AG09319 (cell line): ENCODE results near the gene RHOH.

ENCODE experiments used
- DNase-seq: peaks from one replicate; pipeline ENCODE4 v3.0.0-alpha.2; 2010; ENCODE audit warnings: low read depth; ENCODE audit errors: extremely low read depth
- CTCF ChIP-seq: IDR thresholded peaks from 2 replicates; pipeline ENCODE4 v1.5.1; 2011; ENCODE audit warnings: low read depth, mild to moderate bottlenecking, inconsistent platforms, low read length, moderate library complexity

RHOH gene

GRCh38 chr4:40165916-40166315 lies 30.9 kb upstream of the RHOH start:
- DNase-seq, result no peak

GRCh38 chr4:40168070-40168469 lies 28.8 kb upstream of the RHOH start:
- DNase-seq, result no peak

More at GRCh38 chr4:40165916-40166315, 30.9 kb upstream of the RHOH start:
- TF ChIP-seq CTCF, result no peak

GRCh38 chr4:40170588-40170987 lies 26.2 kb upstream of the RHOH start:
- DNase-seq, result no peak
- TF ChIP-seq CTCF, result no peak

More at GRCh38 chr4:40168070-40168469, 28.8 kb upstream of the RHOH start:
- TF ChIP-seq CTCF, result no peak

GRCh38 chr4:40173470-40173875 lies 23.4 kb upstream of the RHOH start:
- no peak for DNase-seq
- no peak for TF ChIP-seq CTCF

GRCh38 chr4:40176602-40177001 lies 20.2 kb upstream of the RHOH start:
- no peak for DNase-seq
- no peak for TF ChIP-seq CTCF

- no peak for DNase-seq
- TF ChIP-seq CTCF, result no peak
These were observed 19.2 kb upstream of the RHOH start for GRCh38 chr4:40177591-40177990.

GRCh38 chr4:40178672-40179071 lies 18.2 kb upstream of the RHOH start:
- no peak for DNase-seq
- TF ChIP-seq CTCF, result no peak
